HG02973 (cell line): ENCODE data around the gene GMFB.

Source experiments
- ATAC-seq: cut with Tn5 transposase; IDR thresholded peaks from one replicate; pipeline ENCODE4 v1.9.1; 2021; ENCODE audit warnings: moderate library complexity; ENCODE audit not compliant: unreplicated experiment

The GMFB gene

GRCh38 chr14:54488646-54489317 lies at the start of gene GMFB:
TSS of gene GMFB (minus strand) at chr14:54488980. CDS start at chr14:54488927, 53 bp downstream.
- ATAC-seq: peak; percentile 90

- ATAC-seq: no peak
These were observed 49.3 kb upstream of the GMFB start for GRCh38 chr14:54538055-54538454.

- ATAC-seq: no peak
These were observed 48.9 kb upstream of the GMFB start for GRCh38 chr14:54537651-54538050.

- no peak for ATAC-seq
These were observed 46.9 kb upstream of the GMFB start for GRCh38 chr14:54535646-54536045.

- ATAC-seq: no peak
These were observed 46.3 kb upstream of the GMFB start for GRCh38 chr14:54535126-54535525.

GRCh38 chr14:54533100-54533499 lies 44.3 kb upstream of the GMFB start:
- no peak for ATAC-seq

- ATAC-seq: peak; percentile 92
These were observed 43.6 kb upstream of the GMFB start for GRCh38 chr14:54532111-54533012.

GRCh38 chr14:54529811-54530210 lies 41.0 kb upstream of the GMFB start:
- ATAC-seq: no peak

GRCh38 chr14:54528973-54529372 lies 40.2 kb upstream of the GMFB start:
- ATAC-seq: no peak

- ATAC-seq: no peak
These were observed 35.6 kb upstream of the GMFB start for GRCh38 chr14:54524410-54524809.

- ATAC-seq: no peak
These were observed 27.9 kb upstream of the GMFB start for GRCh38 chr14:54516709-54517108.

- no peak for ATAC-seq
These were observed 26.9 kb upstream of the GMFB start for GRCh38 chr14:54515670-54516069.

- no peak for ATAC-seq
These were observed 23.6 kb upstream of the GMFB start for GRCh38 chr14:54512393-54512792.

GRCh38 chr14:54509546-54510501 lies 21.0 kb upstream of the GMFB start, which contains the start of gene CGRRF1:
TSS of gene CGRRF1 (plus strand) at chr14:54509906. CDS start at chr14:54509960, 54 bp downstream.
- ATAC-seq: peak; percentile 93

- no peak for ATAC-seq
These were observed 14.7 kb upstream of the GMFB start for GRCh38 chr14:54503486-54503885.

- no peak for ATAC-seq
These were observed 13.8 kb upstream of the GMFB start for GRCh38 chr14:54502602-54503001.

GRCh38 chr14:54501480-54501879 lies 12.7 kb upstream of the GMFB start:
- no peak for ATAC-seq

- ATAC-seq: no peak
These were observed 12.0 kb upstream of the GMFB start for GRCh38 chr14:54500744-54501143.

GRCh38 chr14:54498579-54498978 lies 9.8 kb upstream of the GMFB start:
- ATAC-seq: no peak

- no peak for ATAC-seq
These were observed 9.3 kb upstream of the GMFB start for GRCh38 chr14:54498095-54498531.

GRCh38 chr14:54497224-54497623 lies 8.4 kb upstream of the GMFB start:
- no peak for ATAC-seq
